Measurements from ENCODE around the gene EHHADH.

DNA sequence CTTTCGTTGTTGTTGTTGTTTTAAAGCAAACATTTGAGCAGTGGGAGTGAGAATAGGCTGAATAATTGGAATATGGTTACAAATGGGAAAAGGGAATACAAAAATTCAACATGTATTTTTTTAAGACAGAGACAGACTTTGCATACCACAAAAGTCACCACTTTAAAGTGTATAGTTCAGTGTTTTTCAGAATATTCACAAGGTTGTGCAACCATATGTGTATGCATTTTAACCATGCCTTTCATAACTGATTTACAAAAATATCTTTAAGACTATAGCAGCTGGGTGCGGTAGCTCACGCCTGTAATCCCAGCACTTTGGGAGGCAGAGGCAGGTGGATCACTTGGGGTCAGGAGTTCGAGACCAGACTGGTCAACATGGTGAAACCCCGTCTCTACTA lies 41.3 kb downstream of the EHHADH start:
- TF ChIP-seq, protein P1, sequence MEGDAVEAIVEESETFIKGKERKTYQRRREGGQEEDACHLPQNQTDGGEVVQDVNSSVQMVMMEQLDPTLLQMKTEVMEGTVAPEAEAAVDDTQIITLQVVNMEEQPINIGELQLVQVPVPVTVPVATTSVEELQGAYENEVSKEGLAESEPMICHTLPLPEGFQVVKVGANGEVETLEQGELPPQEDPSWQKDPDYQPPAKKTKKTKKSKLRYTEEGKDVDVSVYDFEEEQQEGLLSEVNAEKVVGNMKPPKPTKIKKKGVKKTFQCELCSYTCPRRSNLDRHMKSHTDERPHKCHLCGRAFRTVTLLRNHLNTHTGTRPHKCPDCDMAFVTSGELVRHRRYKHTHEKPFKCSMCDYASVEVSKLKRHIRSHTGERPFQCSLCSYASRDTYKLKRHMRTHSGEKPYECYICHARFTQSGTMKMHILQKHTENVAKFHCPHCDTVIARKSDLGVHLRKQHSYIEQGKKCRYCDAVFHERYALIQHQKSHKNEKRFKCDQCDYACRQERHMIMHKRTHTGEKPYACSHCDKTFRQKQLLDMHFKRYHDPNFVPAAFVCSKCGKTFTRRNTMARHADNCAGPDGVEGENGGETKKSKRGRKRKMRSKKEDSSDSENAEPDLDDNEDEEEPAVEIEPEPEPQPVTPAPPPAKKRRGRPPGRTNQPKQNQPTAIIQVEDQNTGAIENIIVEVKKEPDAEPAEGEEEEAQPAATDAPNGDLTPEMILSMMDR (IDR thresholded peaks at IDR 0.05), result no peak
- no peak for TF ChIP-seq POLR2A (IDR thresholded peaks at IDR 0.05)

Measured in body of pancreas (tissue), 4 donors.